ENCODE results near the gene ZBED5. TPM values are rescaled to one million over a fixed set of nuclear protein-coding genes. Genes with fewer than 3 reads are reported as not detected.

The ZBED5 gene
- total and polyA plus RNA-seq, 9 of the 15 experiments (the other 6 are each of a cell fraction or from before 2014, with no cell fraction given) = 12.4 to 70.7 (median 26.8) TPM

DNA sequence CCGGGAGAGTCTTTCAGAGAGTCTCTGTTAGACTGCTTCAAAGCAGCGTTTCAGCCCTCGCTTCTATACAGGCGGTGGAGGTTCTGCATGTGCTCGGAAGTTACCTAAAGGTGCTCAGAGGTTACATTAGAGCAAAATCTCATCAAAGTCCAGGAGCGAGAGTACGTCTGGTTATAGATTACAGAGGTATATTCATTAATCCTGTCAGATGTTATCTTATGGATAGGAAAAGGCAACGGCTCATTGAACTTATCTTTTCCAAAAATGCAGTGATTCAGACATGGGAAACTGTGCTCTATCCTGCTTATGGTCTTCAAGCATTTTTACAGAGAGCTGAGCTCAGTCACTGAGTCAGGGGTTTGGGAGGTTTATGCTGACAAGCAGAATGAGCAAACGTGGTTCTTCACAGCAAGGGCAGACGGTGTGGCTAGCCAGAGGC, 9.1 kb upstream of the ZBED5 start (continued):
- TF ChIP-seq TEAD4 (IDR thresholded peaks at IDR 0.05; ENCODE audit: low read length) = peak; percentile 33; the same call in 1 of the 2 replicates
- TF ChIP-seq TEAD4 (CRISPR knock-in tag; IDR thresholded peaks at IDR 0.05; ENCODE audit: borderline replicate concordance) = no peak
- no peak for TF ChIP-seq ZFP91 (CRISPR knock-in tag; IDR thresholded peaks at IDR 0.05)
- TF ChIP-seq HMBOX1 (IDR thresholded peaks at IDR 0.05) = 0 out of 2 replicates have a peak, but pooled peaks have one; percentile 24
- TF ChIP-seq MAFG (tag; conservative IDR thresholded peaks at IDR 0.05) = peak; percentile 38
- no peak for TF ChIP-seq PBX2 (CRISPR knock-in tag; IDR thresholded peaks at IDR 0.05; ENCODE audit: low read depth)
- peak; percentile 53; the same call in 1 of the 2 replicates for TF ChIP-seq PBX2 (tag; conservative IDR thresholded peaks at IDR 0.05; ENCODE audit: low read depth)
- TF ChIP-seq KAT7 (CRISPR knock-in tag; IDR thresholded peaks at IDR 0.05; ENCODE audit: borderline replicate concordance) = no peak
- peak; percentile 95 for TF ChIP-seq ZNF316 (IDR thresholded peaks at IDR 0.05)
- no peak for TF ChIP-seq NR2F6 (CRISPR knock-in tag; IDR thresholded peaks at IDR 0.05)
- TF ChIP-seq, protein P1, sequence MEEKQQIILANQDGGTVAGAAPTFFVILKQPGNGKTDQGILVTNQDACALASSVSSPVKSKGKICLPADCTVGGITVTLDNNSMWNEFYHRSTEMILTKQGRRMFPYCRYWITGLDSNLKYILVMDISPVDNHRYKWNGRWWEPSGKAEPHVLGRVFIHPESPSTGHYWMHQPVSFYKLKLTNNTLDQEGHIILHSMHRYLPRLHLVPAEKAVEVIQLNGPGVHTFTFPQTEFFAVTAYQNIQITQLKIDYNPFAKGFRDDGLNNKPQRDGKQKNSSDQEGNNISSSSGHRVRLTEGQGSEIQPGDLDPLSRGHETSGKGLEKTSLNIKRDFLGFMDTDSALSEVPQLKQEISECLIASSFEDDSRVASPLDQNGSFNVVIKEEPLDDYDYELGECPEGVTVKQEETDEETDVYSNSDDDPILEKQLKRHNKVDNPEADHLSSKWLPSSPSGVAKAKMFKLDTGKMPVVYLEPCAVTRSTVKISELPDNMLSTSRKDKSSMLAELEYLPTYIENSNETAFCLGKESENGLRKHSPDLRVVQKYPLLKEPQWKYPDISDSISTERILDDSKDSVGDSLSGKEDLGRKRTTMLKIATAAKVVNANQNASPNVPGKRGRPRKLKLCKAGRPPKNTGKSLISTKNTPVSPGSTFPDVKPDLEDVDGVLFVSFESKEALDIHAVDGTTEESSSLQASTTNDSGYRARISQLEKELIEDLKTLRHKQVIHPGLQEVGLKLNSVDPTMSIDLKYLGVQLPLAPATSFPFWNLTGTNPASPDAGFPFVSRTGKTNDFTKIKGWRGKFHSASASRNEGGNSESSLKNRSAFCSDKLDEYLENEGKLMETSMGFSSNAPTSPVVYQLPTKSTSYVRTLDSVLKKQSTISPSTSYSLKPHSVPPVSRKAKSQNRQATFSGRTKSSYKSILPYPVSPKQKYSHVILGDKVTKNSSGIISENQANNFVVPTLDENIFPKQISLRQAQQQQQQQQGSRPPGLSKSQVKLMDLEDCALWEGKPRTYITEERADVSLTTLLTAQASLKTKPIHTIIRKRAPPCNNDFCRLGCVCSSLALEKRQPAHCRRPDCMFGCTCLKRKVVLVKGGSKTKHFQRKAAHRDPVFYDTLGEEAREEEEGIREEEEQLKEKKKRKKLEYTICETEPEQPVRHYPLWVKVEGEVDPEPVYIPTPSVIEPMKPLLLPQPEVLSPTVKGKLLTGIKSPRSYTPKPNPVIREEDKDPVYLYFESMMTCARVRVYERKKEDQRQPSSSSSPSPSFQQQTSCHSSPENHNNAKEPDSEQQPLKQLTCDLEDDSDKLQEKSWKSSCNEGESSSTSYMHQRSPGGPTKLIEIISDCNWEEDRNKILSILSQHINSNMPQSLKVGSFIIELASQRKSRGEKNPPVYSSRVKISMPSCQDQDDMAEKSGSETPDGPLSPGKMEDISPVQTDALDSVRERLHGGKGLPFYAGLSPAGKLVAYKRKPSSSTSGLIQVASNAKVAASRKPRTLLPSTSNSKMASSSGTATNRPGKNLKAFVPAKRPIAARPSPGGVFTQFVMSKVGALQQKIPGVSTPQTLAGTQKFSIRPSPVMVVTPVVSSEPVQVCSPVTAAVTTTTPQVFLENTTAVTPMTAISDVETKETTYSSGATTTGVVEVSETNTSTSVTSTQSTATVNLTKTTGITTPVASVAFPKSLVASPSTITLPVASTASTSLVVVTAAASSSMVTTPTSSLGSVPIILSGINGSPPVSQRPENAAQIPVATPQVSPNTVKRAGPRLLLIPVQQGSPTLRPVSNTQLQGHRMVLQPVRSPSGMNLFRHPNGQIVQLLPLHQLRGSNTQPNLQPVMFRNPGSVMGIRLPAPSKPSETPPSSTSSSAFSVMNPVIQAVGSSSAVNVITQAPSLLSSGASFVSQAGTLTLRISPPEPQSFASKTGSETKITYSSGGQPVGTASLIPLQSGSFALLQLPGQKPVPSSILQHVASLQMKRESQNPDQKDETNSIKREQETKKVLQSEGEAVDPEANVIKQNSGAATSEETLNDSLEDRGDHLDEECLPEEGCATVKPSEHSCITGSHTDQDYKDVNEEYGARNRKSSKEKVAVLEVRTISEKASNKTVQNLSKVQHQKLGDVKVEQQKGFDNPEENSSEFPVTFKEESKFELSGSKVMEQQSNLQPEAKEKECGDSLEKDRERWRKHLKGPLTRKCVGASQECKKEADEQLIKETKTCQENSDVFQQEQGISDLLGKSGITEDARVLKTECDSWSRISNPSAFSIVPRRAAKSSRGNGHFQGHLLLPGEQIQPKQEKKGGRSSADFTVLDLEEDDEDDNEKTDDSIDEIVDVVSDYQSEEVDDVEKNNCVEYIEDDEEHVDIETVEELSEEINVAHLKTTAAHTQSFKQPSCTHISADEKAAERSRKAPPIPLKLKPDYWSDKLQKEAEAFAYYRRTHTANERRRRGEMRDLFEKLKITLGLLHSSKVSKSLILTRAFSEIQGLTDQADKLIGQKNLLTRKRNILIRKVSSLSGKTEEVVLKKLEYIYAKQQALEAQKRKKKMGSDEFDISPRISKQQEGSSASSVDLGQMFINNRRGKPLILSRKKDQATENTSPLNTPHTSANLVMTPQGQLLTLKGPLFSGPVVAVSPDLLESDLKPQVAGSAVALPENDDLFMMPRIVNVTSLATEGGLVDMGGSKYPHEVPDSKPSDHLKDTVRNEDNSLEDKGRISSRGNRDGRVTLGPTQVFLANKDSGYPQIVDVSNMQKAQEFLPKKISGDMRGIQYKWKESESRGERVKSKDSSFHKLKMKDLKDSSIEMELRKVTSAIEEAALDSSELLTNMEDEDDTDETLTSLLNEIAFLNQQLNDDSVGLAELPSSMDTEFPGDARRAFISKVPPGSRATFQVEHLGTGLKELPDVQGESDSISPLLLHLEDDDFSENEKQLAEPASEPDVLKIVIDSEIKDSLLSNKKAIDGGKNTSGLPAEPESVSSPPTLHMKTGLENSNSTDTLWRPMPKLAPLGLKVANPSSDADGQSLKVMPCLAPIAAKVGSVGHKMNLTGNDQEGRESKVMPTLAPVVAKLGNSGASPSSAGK (IDR thresholded peaks at IDR 0.05) = peak; percentile 44; the same call in 1 of the 2 replicates
